GM12873 (cell line): Measurements from ENCODE around the gene GPR137B.

ENCODE experiments used
- CTCF ChIP-seq: IDR thresholded peaks from 2 replicates; pipeline ENCODE4 v1.5.1; 2012; ENCODE audit warnings: low read depth, mild to moderate bottlenecking, moderate library complexity, low read length, control low read depth; ENCODE audit not compliant: insufficient read depth; ENCODE audit errors: missing control alignments

Gene GPR137B

GRCh38 chr1:236120721-236121153 lies 21.6 kb upstream of the GPR137B start:
- TF ChIP-seq CTCF, result no peak

DNA sequence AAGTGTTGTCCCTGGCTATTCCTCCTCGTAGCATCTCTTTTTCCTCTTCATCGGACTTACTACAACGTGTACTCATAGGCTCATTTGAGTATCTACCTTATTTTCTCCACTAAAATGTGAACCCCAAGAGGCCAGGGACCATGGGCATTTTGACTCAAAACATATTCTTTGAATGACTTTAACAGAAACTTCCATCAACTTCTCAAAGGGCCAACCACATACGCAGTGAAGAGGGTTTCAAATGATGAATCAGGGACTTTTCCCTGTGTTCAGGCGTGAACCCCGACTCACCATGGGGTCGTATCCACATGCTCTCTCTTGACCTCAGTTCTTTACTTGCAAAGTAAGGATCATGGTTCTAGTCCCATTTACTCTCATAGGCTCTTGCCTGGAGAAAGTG lies 20.2 kb upstream of the GPR137B start:
- TF ChIP-seq CTCF, result no peak

DNA sequence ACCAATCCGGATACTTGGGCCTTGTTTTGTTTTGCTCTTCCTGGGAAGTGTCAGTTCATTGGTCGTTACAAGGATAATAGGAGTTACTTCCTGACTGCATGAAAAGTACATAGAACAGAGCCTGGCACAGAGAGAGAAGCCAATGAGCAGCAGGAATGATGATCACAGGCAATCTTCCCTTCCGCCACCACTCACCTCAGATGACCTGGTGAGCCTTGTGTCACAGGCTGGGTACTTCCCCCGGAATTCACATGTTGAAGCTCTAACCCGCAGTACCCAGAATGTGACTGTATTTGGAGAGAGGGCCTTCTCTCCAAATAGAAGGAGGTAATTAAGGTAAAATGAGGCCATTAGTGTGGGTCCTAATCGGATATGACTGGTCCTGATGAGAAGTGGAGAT lies 18.8 kb upstream of the GPR137B start:
- TF ChIP-seq CTCF, result no peak

- peak; percentile 39 for TF ChIP-seq CTCF
These were observed 17.4 kb upstream of the GPR137B start for GRCh38 chr1:236124965-236125364.

GRCh38 chr1:236127045-236127444 lies 15.3 kb upstream of the GPR137B start:
- TF ChIP-seq CTCF, result no peak

DNA sequence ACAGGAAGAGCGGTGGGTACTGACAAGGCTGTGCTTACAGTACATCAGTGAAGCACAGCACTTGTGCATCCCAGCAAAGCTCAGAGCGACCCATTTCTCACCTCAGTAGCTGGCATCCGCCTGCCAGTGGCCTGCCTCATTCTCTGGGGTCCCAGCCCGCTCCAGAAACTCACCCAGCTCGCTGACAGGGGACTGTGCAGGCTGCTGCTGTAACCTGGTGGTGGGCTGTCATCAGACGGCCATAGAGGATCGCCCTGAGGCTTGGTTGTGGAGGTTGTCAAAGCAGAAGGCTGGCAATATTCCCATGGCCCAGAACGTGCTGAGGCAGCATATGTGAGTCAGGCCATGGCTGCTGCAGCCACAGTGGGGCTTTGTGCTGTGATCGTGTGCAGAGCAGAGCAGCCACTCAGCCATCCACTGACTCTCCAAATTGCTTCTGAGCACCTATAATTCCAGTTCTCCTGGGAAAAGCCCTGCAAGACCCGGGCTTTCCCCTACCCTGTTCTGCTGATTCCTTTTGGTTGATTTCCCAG lies 13.6 kb upstream of the GPR137B start:
- no peak for TF ChIP-seq CTCF

DNA sequence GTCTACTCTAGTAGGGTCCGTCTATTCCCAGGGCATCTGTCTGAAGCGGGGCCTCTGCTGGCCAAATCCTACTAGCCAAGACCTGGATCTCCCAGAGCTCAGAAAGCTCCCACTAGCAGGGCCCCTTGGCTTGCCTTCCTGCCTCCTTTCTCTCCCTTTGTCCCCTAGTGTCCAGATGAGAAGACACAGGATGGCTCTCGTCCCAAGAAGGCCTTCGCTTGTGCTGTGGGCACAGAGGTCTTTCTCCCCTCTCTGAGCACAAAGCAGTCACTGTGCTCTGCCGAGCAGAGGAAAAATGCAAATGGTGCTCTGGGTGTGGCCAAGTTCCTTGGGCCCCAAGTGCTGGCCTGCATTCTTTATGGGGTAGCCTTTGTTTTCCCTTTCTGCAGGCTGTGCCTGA lies 13.0 kb upstream of the GPR137B start:
- no peak for TF ChIP-seq CTCF
